H54 (cell line): ENCODE measurements around the gene SLC25A34.

Source experiments
- DNase-seq: peaks from one replicate; pipeline ENCODE4 v3.0.0; 2011; ENCODE audit warnings: low spot score, mixed read lengths; ENCODE audit not compliant: insufficient read length
- FAIRE-seq: peaks from 3 replicates; lab custom pipeline; 2011; peaks lifted over from hg19 to GRCh38; lab: Jason Lieb, UNC
- POLR2A ChIP-seq: IDR thresholded peaks from 2 replicates; pipeline ENCODE4 v1.6.1; 2011; ENCODE audit warnings: low read depth, mild to moderate bottlenecking, low read length

Gene SLC25A34

GRCh38 chr1:15722836-15723532 lies 13.1 kb upstream of the SLC25A34 start:
- no peak for FAIRE-seq
- TF ChIP-seq POLR2A, result no peak

GRCh38 chr1:15723631-15724246 lies 12.3 kb upstream of the SLC25A34 start:
- TF ChIP-seq POLR2A, result no peak
- FAIRE-seq, result no peak
- DNase-seq, result no peak

More at GRCh38 chr1:15722836-15723532, 13.1 kb upstream of the SLC25A34 start:
- no peak for DNase-seq

GRCh38 chr1:15724949-15725880 lies 10.8 kb upstream of the SLC25A34 start:
- no peak for FAIRE-seq
- TF ChIP-seq POLR2A, result no peak
- no peak for DNase-seq

- DNase-seq, result no peak
- no peak for TF ChIP-seq POLR2A
- FAIRE-seq, result no peak
Observed at GRCh38 chr1:15726508-15726907, 9.6 kb upstream of the SLC25A34 start.

- TF ChIP-seq POLR2A, result no peak
Observed at GRCh38 chr1:15727021-15727420, 9.0 kb upstream of the SLC25A34 start.

GRCh38 chr1:15727424-15727823 lies 8.6 kb upstream of the SLC25A34 start:
- DNase-seq (no peak), FAIRE-seq (no peak)
- no peak for TF ChIP-seq POLR2A

More at GRCh38 chr1:15727021-15727420, 9.0 kb upstream of the SLC25A34 start:
- DNase-seq (no peak), FAIRE-seq (no peak)

GRCh38 chr1:15727866-15728534 lies 8.1 kb upstream of the SLC25A34 start:
- TF ChIP-seq POLR2A, result no peak
- DNase-seq, result no peak
- no peak for FAIRE-seq

GRCh38 chr1:15728937-15729657 lies 7.0 kb upstream of the SLC25A34 start:
- TF ChIP-seq POLR2A, result no peak
- DNase-seq (no peak), FAIRE-seq (no peak)

GRCh38 chr1:15730423-15730822 lies 5.6 kb upstream of the SLC25A34 start:
- FAIRE-seq (no peak), DNase-seq (no peak)
- TF ChIP-seq POLR2A, result no peak

- FAIRE-seq (no peak), DNase-seq (no peak)
- no peak for TF ChIP-seq POLR2A
Observed at GRCh38 chr1:15730936-15731335, 5.1 kb upstream of the SLC25A34 start.

- FAIRE-seq, result no peak
- no peak for DNase-seq
- no peak for TF ChIP-seq POLR2A
Observed at GRCh38 chr1:15731735-15732685, 4.0 kb upstream of the SLC25A34 start.

GRCh38 chr1:15732686-15733081 lies 3.4 kb upstream of the SLC25A34 start:
- DNase-seq, result no peak
- no peak for FAIRE-seq
- no peak for TF ChIP-seq POLR2A
